NCI-H1048 (cell line): Measurements from ENCODE around the gene HOXA9.

ENCODE experiments used
- DNase-seq: peaks from one replicate; lab custom pipeline; 2025; lab: John Stamatoyannopoulos, UW

The HOXA9 gene

DNA sequence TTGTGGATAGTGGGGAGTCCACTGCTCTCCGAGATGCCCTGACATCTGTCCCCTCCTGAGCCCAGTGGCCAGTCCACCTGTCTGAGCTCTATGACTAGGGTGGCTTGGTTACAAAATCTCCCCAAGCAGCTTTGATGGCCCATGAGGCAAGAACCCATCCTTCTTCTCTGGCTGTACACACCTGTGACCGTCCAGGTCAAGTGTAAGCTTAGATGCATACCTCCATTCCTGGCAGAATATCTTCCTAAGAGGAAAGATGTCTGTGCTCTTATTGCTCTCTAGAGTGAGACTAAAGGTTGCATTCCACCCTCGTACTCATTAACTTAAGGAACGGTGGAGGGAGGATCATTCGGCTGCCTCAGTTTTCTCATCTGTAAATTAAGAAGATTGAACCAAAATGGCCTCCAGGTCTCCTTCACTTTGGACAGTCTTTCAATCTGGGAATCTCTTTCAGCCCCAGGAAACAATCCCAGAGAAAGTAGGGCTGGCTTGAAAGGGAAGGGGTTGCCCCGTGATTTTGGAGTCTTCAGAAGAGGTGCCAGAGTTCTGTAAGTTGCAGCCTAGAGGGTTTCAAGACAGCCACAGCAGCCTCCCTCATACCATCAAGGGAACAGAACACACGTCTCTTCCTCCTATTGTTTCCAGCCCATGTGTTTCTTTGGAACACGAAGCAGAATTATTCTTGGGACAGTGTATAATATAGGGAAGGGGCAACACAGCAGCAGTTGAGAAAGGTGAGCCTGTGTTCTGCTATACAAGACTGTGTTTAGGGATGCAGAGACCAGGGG, 40.2 kb downstream of the HOXA9 start:
- no peak for DNase-seq

DNA sequence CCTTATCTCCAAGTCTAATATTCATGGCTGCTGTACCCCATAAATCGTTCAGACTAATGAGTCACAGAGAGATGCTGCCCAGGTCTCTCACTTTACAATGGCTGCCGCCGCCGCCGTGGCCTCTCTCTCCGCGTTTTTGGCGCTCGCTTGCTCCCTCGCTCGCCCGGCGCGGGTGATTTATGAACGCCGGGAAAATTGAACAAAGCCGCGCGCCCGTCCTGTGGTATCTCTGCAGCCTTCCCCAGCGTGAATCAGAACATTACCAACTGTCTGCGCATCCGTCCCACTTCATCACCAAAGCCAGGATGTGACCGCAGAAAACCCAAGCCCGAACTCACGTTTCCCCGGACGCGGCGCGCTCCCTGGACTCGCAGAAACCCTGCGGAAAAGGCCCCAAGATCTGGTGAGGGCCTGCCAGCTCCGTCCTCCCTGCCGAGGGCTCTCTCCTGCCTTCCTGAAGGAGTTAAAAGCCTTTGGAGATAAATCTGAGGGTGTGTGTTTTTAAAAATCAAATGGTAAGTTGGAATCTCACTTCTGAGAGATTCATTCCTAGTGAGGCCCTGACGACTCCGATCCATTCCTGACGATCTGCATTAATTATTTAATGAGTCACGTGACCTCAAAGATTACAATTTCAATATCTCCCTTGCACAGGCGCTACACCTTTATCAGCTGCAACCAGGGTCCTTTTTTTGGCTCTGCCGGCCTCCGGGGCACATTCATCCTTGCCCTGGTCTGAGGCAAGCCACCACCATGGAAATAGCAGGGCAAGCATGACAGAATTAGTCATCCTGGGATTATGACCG, 41.0 kb downstream of the HOXA9 start:
- DNase-seq, result no peak

DNA sequence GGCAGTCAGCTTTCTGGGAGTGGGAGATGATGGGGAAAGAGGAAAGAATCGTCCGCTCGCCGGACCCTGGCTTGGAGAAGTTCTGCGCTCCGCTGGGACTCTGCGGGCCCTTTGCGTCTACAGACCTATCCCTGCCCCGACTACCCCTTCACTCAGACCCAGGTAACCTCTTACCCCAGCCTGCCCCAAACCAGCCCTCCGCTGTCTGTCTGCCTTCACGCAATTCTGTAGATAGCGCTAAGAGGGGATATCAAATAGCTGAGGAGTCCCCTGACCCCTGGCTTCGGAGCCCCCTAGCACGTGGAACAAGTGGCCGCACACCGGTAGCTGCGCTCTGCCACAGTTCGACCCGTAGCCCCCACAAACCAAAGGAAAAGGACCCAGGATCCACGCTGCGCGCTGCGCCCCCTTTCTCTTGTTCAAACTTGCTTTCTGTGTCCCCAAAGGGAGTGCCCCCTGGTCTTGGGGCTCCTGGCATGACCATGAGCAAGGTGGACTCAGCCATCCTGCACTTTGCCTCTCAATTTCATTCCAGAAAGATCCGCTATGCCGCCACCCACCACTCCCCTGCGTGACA, 41.8 kb downstream of the HOXA9 start:
- no peak for DNase-seq

DNA sequence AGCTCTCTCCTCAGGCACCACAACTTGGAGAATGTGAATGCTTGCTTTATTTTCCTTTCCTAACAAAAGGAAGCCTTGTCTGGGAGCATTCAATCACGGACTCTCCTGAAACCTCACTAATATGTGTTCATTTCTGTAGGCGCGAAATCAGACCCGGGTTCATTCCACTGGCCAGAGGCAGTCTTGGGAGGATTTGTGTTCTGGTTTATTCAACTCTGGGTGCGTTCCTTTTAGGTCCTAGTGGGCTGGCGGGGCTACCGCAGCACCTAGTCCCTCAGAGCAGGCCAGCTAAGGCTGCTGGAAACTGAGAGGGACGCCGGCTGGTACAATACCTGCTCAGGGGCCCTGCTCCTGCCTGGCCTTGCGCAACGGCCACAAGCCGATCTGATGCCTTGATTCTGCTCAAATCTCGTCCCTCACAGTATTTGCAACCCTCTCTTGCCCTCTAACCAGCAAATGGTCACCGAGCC, 42.3 kb downstream of the HOXA9 start:
- DNase-seq, result no peak

DNA sequence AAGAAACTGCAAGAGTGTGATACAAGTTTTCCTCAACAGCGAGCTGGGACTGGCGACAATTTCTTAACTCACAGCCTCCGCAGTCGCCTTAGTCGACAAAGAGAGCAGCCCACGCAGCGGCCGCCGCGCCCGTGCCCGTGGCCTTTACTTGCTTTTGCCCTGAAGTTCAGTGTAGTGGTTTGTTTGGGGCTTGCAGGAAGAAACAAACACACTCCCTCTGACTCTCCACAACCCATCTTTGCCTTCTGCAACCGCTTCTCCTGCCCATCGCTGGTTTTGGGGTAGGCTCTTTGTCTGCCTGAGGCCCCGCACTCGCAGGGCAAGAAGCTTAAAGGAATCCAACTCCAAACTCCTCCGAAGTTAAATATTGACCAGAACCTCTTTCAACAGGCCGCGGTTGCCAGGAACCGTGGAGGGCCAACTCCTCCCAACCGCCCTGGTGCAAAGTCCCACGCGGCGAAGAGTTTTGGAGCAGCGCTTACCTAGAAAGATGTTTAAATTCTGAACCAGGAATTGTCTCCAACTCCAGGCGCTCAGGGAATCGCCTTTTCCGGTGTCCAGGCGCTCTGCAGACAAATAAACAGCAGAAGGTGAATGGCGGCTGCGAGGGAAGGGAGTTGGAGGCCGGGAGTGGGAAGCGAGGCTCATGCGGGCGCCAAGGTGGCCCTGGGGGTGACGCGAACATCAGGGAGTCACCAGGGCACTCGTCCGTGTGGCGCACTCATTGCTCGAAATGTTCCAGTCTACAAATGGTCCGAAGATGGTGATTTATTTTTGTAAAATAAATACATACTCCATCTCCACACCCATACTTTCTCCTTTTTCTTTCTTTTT, 43.0 kb downstream of the HOXA9 start:
- no peak for DNase-seq

DNA sequence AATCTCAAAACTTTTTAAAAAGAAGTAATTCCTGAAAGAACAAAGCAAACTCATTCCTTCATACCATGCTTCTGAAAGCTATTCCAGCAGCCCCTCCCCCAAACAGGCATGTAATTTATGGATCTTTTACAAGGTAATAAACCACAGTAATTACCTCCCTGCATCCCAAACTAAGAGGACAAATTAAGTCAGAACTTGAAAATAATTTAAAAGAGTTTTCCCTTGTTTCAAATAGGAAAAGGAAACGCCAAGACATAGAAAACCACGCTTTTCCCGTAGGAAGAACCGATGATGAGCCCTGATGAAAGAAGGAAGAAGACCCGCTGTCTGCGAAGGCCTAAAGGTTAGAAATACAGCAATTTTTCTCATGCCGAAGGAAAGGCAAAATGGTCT, 43.7 kb downstream of the HOXA9 start:
- no peak for DNase-seq

DNA sequence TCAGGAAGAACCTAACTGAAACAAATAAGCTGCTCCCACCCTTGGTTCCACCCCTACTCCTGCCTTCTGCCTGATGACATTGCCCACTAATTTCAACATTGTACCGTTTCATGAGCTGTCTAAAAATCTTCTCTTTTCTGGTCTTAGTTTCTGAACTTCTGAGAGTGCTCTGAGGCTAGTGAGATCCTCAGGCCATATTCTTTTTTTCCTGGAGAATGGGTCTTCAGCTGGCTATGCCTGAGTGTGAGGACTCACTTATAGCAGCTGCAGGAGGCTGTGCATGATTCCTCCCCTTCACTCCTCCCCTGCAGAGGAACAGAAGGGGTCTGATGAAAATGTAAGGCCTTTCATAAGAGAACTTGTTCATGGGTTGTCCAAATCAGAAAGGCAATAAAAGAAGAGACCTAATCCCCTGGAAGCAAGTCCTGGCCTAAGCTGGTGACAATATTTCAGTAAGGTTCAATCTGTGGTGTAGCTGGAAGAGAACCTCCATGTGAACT, 45.9 kb downstream of the HOXA9 start:
- no peak for DNase-seq

DNA sequence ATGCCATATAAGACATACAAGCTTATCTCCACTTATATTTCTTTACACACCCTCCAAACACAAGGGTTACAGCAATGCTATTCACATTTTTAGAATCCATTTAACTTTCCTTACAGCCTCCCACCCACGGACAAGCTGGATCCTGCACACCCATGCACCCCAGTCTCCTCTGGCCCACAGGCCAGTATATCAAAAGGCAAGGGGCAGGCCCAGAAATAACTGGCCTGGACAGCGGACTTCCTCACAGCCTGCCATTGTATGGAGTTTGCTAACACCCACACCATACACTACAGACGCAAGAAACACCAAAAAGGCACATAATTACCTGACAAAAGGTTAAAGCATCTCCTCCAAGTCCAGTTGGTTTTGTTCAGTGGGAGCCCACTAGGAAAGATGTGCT, 46.8 kb downstream of the HOXA9 start:
- no peak for DNase-seq

DNA sequence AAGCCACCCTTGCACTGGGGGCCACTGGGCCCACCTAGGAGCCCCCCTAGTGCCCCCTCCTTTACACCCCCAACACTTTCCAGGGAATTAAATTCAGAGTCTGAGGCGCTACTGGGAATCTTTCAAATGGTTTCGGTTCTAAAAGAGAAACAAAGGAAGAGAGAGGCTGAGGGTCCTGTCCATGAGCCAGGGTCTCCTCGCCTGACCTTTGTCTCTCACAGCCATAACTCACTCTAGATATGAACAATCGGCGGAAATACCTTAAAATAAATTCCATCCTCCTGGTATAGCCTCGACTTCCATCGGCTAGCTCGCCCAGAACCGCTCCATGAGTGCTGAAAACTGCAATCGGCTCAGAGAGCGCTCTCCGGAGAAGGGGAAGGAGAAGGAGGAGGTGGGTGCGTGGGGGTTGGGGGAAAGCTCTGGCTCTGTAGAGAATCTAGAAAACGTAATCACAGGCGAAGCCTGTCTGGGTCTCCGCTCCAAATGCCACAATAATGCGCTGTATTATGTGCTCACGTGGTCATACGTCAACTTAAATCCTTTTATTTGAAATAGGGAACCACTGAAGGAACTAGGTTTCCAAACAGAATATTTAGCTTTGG, 47.3 kb downstream of the HOXA9 start:
- DNase-seq, result no peak

DNA sequence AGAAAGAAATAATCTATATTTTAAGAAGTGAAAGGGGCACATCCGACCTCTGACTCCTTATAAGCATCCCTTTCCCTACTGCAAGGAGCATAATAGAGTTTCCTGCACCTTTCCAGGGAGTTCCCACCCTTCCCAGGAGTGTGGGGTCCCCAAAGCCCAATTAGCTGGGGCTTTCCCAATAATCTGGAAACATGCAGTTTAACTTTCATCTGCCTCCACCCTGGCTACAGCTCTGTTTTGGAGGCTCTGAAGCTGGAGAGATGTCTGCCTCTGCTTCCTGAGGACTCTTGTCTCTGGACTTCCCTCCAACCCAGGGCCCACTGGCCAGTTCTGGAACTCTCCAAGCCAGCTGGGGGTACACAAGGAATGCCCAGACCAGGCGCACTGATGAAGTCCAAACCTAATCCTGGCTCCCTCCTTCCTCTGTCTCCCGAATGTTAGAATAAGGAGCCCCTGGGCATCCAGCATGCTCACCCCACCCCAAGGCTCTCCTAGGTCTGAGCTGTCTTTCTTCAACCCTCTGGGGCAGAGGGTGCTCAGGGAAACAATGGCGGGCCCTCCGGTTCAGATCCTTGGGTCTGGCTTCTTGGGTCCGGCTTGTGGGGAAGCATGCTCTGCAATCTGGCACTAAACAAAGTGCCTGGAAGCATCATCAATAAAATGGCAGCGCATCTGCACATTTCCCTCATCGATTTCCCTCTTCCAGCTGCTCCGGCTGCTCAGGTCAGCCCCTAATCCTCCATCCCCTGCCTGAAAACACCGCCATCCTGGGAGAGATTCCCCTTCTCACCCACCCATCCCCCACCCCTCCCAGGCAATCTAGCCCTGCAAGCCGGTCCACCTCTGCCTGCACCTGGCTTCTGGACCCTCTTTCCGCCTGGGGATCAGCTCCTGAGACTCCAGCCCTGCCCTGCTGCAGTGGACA, 48.1 kb downstream of the HOXA9 start:
- DNase-seq, result no peak

DNA sequence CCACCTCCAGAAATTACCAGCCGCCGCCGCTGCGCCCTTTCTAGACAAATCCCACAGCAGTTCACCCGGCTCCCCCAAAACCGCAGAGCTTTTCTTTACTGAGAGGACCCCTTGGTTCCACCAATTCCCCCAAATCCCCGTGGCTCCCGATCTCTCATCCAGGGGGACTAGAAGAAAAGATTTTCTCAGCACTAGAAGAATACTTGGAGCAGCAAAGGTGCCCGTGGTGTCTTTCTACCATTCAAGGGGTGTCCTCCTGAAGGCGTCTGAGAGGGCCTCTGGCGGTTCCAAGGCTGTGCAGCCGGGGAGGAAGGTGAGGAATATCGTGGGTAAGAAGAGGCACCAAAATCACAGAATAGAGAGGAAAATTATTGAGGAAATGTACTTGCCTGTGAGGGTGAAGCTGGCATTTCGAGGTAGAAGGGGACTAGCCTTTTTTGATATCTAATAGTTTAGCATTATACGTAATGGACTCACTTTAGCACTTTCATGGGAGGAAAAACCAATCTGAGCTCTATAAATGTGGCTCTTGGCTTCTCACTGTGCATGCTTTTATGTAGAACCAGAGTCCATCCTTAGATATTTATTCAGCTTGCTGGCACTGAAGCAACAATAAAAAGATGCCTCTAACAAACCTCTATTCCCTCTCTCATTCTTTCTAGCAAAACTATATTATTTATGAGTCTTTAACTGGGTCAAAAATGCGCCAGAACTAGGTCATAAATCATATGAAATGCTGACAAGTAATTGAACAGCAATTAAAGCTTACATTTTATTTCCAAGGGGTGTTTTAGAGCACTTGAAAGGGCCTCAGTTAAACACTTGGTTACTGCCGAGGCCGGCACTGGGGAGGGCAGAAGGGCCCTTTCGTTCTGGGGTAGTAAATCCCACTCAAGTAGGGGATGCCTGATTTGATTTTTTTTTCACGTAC, 49.0 kb downstream of the HOXA9 start:
- no peak for DNase-seq

DNA sequence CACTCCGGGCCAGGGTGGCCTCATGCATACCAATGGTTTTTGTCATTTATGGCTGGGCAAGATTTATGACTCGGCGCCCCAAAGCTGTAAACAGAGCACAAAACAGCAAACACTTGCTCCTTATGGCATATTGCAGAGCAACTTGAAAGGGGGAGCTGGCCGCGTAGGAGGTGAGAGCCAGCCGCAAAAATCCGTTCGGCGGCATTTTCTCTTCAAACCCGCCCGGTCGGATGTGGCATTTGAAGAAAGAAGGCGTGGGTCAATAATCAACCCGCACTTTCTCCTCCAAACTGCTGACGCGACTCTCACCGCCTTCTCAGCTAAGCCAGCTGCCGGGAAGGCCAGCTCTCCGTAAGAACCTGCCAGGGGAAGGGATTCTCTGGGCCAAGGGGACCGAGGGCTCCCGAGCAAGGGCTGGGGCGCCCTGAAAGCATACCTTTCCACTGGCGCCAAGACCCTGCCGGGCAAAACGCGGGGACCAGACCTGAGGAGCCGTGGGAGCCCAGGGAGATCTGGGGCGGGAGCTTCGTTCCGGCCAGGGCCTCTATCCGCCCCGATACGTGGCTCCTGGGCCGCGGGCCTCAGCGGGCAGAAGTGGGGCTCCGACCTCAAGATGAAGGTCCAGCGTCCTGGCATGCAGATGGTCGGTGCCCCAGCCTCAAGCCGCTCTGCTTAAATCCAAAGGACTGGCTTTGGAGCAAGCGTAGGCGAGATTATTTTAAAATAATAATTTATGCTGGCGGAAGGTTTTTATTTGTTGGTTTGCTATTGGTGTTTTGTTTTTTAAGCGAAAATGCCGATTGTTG, 49.9 kb downstream of the HOXA9 start:
- DNase-seq, result no peak

DNA sequence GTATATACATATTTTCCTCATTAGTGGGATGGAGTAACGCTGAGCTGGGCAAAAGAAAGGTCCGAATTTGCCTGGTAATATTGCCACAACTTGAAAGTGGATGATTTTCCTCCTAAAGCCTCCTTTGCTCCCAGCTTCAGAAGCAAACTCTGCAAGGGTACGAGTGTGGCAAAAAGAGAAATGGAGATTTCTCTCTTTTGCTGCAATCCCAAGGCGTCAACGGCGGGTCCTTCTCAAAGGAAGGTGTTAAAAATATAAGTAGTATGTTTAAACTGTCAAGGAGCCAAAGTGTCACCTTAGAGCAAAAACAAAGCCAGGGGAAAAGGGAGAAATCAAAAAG, 50.5 kb downstream of the HOXA9 start:
- no peak for DNase-seq

DNA sequence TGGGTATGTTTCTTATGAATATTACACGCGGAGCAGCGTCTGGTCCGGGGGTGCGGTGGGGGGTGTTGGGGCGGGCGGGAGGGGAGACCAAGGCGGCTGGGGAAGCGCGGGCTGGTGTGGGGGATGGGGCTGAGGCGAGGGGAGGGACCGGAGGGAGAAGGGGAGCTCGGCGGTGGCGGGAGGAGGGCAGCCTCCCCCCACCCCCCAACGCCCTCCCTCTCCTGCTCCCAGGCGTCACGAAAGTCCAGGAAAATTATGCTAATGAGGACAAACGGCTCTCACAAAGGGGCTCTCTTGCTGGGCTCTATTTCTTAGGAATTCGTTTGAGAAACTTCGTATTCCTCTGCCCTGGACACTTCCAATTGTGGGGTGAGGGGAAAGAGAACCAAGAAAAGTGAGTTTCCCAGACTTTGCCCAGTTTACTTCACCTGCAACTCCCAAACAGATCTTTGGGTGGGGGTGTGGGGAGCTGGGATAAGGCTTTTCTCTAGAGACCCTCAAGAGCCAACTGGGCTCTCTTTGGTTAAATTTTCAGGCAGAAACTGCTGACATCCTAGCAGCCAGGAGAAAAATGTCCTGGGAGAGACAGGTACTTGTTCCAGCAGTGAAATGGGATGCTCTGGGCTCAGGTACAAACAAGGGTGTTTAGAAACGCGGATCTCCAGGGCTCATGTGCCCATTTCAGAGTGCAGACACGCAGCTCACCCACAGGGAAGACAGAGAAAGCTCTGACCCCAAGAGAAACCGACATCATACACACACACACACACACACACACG, 51.2 kb downstream of the HOXA9 start:
- DNase-seq, result no peak

DNA sequence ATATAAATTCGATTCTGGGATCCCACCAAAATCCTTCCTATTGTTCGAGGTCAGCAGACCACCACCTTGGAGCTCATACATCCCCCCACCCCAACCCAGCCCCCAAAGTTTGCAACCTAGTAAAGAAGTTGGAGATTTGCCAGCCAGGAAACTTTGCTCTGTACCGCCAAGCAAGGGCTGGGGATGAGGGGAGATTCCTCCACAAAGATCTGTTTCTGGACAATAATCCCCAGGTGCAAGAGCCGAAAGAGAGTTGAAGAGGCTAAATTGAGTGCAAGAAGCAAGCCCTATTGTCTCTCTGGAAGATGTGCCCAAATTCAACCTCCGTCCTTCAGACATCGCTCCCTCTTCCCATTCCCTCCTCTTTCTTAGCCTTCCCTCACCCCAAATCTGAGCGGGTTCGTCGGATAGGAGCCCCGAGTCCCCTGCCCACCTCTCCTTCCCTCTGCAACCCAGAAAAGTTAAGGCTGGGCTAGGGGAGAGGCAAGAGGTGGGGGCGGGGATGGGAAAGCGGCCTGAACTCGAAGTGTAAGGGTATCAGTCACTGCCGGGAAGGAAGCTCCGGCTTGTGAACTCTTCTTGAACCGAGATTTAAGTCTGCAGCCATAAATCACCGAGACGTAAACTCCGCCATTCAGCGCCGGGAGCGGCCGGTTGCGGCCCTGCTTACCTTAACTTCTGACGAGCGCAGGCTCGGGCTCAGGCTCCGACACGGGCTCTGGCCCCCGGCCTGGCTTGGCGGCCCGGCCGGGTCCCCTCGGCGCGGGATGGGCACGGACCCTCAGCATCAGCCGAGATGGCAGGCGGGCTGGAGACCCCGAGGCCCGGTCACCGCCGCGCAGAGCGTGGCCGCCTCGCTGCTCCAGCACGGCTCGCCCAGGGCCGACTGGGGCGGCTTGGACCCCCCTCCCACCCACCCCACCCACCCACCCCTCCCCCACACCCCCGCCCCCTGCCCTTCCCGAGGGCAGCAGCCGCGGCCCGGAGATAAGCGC, 52.1 kb downstream of the HOXA9 start:
- peak; percentile 35 for DNase-seq
